Measurements from ENCODE around the gene RGS8. TPM values are rescaled to one million over a fixed set of nuclear protein-coding genes. Genes with fewer than 3 reads are reported as not detected.

The RGS8 gene
- polyA plus RNA-seq, 1 of the 3 experiments (the other 2 are of a cell fraction) = not detected

DNA sequence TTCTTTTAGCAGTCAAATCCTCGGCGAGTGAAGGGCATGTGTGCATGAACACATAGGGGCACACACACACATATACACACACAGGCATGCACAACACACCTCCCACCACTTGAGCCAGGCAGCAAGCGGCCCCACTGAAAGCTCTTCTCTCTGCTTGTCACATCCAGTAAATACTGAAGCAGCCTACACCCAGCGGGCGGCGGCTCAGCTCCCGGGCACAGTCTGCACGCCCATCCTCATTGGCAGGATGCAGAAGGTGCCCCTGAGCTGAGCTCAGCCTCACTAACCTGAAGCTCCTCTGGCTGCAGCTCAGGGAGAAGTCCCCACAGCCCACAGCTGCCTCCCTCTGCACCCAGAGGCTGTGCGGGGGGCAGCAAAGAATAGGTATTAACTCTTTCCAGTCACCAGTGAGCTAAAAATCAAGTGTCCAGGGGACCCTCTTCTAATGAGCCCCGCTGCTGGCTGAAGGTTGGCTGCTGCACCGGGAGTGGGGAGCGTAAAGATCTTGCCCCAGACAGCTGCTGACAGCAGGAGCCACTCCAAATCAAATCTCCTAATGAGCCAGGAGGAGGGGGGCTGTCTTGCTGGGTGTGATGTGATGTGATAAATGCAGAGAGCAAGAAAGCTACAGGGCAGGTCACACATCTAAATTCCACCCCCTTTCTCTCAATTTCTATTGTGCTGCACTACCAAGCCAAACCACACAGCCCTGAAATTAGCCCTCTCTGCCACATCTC, 12.5 kb downstream of the RGS8 start:
- no peak overlapping the region for H3K27ac ChIP-seq (ENCODE audit: low read depth in 2 of 2, low read length in 1 of 2)

More for the DNA sequence above, 12.5 kb downstream of the RGS8 start:
- peaks cover 12% of the 10 kb centered on the region; the same call in 1 of the 2 replicates for H3K27me3 ChIP-seq (ENCODE audit: insufficient read depth)
- no peak overlapping the region for H3K9ac ChIP-seq
- DNase-seq = peak; percentile 64
- H3K4me3 ChIP-seq (ENCODE audit: low read depth in 2 of 2, low read length in 1 of 2) = no peak overlapping the region; a peak in 1 of 4 replicates
- H3K9me2 ChIP-seq = no peaks in the 10 kb centered on the region
- POLR2A ChIA-PET = interaction anchor here (0.6 kb wide), 1 partner anchor 57 kb away, joined by 3 read pairs; no protein-coding TSS in a partner anchor
- no peaks in the 10 kb centered on the region for H3K36me3 ChIP-seq (replicated peaks in 1 of 2; ENCODE audit: control insufficient read depth in 1 of 2, insufficient read depth in 2 of 2, low read length in 1 of 2)
- H3K9me3 ChIP-seq = no peaks in the 10 kb centered on the region
- no peak overlapping the region for H3K4me2 ChIP-seq
- no peaks in the 10 kb centered on the region for H4K20me1 ChIP-seq (ENCODE audit: insufficient read depth)
- no peak overlapping the region for H2AFZ ChIP-seq (ENCODE audit: low read depth)
- no peaks in the 10 kb centered on the region for H3K79me2 ChIP-seq (ENCODE audit: insufficient read depth)
- peaks cover 0 to 20% of the 10 kb centered on the region in 2 experiments; a peak in 3 of 4 replicates for H3K4me1 ChIP-seq (ENCODE audit: control insufficient read depth in 1 of 2, insufficient read depth in 2 of 2, low read depth in 1 of 2, low read length in 1 of 2)
- 19% methylated on average over 10 of the region's 12 CpGs for WGBS (ENCODE audit: low lambda C conversion rate)
- H3F3A ChIP-seq (replicated peaks; ENCODE audit: insufficient read depth) = no peaks in the 10 kb centered on the region
- CTCF ChIA-PET = interaction anchor here (0.7 to 6.4 kb wide), 8 partner anchors 10 to 111 kb away, joined by 3 to 38 read pairs (median 3); no protein-coding TSS in a partner anchor
- TF ChIP-seq GABPA (IDR thresholded peaks at IDR 0.05; ENCODE audit: low read depth) (no peak), RFX5 (IDR thresholded peaks at IDR 0.05; ENCODE audit: low read length) (no peak), SMC3 (IDR thresholded peaks at IDR 0.05; ENCODE audit: low read depth, low read length) (no peak), YY1 (IDR thresholded peaks at IDR 0.05; ENCODE audit: low read depth) (no peak), FOXM1 (IDR thresholded peaks at IDR 0.05; ENCODE audit: low read depth) (no peak), FOSL2 (IDR thresholded peaks at IDR 0.05; ENCODE audit: borderline replicate concordance, low read depth) (no peak), GATA2 (CRISPR knock-in tag; IDR thresholded peaks at IDR 0.05) (peak; percentile 60), ELF1 (IDR thresholded peaks at IDR 0.05) (no peak), TCF12 (IDR thresholded peaks at IDR 0.05) (no peak), EP300 (IDR thresholded peaks at IDR 0.05; ENCODE audit: borderline replicate concordance in 1 of 2, low read depth in 1 of 2, low read length in 1 of 2) (0 out of 4 replicates have a peak, but pooled peaks of 1 of the 2 experiments have one; percentile 26)
- TF ChIP-seq, protein P1, sequence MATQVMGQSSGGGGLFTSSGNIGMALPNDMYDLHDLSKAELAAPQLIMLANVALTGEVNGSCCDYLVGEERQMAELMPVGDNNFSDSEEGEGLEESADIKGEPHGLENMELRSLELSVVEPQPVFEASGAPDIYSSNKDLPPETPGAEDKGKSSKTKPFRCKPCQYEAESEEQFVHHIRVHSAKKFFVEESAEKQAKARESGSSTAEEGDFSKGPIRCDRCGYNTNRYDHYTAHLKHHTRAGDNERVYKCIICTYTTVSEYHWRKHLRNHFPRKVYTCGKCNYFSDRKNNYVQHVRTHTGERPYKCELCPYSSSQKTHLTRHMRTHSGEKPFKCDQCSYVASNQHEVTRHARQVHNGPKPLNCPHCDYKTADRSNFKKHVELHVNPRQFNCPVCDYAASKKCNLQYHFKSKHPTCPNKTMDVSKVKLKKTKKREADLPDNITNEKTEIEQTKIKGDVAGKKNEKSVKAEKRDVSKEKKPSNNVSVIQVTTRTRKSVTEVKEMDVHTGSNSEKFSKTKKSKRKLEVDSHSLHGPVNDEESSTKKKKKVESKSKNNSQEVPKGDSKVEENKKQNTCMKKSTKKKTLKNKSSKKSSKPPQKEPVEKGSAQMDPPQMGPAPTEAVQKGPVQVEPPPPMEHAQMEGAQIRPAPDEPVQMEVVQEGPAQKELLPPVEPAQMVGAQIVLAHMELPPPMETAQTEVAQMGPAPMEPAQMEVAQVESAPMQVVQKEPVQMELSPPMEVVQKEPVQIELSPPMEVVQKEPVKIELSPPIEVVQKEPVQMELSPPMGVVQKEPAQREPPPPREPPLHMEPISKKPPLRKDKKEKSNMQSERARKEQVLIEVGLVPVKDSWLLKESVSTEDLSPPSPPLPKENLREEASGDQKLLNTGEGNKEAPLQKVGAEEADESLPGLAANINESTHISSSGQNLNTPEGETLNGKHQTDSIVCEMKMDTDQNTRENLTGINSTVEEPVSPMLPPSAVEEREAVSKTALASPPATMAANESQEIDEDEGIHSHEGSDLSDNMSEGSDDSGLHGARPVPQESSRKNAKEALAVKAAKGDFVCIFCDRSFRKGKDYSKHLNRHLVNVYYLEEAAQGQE (IDR thresholded peaks at IDR 0.05; ENCODE audit: low read depth, low read length) = no peak
- TF ChIP-seq, protein P2, sequence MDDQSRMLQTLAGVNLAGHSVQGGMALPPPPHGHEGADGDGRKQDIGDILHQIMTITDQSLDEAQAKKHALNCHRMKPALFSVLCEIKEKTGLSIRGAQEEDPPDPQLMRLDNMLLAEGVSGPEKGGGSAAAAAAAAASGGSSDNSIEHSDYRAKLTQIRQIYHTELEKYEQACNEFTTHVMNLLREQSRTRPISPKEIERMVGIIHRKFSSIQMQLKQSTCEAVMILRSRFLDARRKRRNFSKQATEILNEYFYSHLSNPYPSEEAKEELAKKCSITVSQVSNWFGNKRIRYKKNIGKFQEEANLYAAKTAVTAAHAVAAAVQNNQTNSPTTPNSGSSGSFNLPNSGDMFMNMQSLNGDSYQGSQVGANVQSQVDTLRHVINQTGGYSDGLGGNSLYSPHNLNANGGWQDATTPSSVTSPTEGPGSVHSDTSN (IDR thresholded peaks at IDR 0.05) = no peak
- TF ChIP-seq, protein P3, sequence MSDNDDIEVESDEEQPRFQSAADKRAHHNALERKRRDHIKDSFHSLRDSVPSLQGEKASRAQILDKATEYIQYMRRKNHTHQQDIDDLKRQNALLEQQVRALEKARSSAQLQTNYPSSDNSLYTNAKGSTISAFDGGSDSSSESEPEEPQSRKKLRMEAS (IDR thresholded peaks at IDR 0.05; ENCODE audit: low read depth) = no peak

Data from SK-N-SH (cell line).